DND-41 (cell line): ENCODE data around the gene HEXIM1.
A peak's percentile ranks its signal among the peaks of the same experiment; 100 is the strongest.

Experiments used
- CTCF ChIP-seq: IDR thresholded peaks from 2 replicates; pipeline ENCODE4 v1.5.1; 2012; ENCODE audit warnings: borderline replicate concordance, low read length, moderate library complexity, mild to moderate bottlenecking; ENCODE audit not compliant: poor library complexity, severe bottlenecking; ENCODE audit errors: extremely low read depth
- EZH2 ChIP-seq: IDR thresholded peaks from 3 replicates; pipeline ENCODE4 v1.6.1; 2012; ENCODE audit warnings: borderline replicate concordance, low read depth, mild to moderate bottlenecking, moderate library complexity, low read length, inconsistent platforms; ENCODE audit not compliant: severe bottlenecking

- peak; percentile 69 for TF ChIP-seq CTCF
- TF ChIP-seq EZH2: no peak
Measured at GRCh38 chr17:45131616-45132319, 16.5 kb upstream of the HEXIM1 start.
